Stimulated activated CD8-positive, alpha-beta memory T cell treated with anti-CD3 and anti-CD28 coated beads, Interleukin-15, amount 100 ng/mL, for 24 hours (primary cell): ENCODE measurements around the gene TUBGCP6.
"Not testable (repeated sequence)": the region's sequence is repeated elsewhere in the genome, so short reads cannot be mapped to it uniquely, and the experiment has no call there.

Experiments used
- DNase-seq: peaks from one replicate; pipeline ENCODE4 v3.0.0-alpha.2; 2020; ENCODE audit warnings: low read depth

The TUBGCP6 gene

DNA sequence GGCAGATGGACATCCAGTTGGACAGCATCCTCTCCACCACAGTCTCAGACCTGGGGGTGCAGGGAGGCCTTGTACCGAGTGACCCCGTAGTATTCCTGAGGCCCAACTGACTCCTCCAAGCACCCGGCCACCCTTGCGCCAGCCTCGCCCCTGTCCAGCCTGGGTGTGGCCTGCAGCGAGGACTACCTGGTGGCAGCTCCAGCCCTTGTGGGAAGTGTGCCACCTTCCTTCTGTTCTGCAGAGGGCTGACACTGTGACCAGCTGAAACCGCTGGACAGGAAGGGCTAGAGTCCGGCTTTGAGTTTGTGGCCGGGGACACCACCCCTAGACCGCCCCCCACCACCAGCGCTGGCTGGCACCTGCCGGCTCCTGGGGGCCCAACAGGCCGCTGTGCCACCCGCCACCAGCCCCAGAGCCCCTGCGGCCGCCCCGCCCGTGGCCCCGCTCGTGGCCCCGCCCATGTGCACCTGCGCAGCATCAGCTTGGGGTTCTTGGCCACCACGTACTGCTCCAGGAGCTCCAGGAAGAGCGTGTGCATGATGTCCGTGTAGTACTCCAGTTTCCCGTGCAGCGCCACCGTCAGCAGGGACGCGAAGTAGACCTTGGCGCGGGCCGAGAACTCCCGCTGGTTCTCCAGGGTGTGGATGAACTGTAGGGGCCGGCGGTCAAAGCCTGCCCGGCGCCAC, 35.3 kb upstream of the TUBGCP6 start:
- no peak for DNase-seq

DNA sequence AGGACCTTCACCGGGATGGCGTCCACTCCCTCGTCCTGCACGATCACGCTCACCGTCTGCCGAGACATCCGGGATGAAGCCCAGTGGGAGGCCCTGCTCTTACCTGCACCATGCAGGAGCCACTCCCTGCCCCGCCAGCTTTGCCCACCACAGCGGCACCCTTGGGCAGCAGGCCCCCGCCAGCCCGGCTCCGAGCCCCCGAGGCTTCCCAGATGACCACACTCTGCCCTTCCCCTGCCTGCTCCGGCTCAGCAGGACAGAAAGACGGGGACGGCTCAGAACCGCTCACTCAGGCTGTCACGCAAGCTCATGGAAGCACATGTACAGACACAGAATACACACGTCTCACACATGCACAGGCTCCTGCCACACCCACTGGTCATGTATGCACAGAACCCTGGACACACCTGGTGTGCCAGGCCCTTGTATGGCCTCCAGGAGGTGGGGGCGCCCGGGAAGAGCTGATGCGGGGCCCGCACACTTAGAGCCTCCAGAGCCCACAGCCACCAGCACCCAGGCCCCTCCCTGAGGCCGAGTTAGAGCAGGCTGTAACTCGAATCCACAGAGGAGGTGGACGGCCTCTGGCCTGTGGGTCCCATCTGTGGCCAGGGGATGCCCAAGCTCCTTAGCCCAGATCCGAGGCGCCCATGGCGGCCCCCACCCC, 34.3 kb upstream of the TUBGCP6 start:
- no peak for DNase-seq

DNA sequence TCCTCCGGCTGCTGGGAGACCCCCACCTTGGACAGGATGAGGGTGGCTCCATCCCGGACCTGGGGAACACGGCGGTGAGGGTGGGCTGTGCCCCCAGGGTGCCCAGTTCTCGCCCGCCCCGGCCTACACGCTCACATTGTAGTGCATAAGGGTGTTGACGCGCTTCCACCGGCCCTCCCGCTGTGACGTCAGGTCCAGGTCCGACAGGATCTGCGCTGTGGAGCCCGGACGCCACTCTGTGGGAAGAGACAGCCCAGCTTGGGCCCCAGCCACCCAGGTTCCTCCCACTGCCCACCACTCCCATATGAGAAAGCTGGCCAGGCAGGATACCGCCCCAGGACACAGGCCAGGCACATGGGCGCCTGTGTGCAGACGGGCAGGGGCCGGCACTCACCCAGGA, 33.6 kb upstream of the TUBGCP6 start:
- no peak for DNase-seq

DNA sequence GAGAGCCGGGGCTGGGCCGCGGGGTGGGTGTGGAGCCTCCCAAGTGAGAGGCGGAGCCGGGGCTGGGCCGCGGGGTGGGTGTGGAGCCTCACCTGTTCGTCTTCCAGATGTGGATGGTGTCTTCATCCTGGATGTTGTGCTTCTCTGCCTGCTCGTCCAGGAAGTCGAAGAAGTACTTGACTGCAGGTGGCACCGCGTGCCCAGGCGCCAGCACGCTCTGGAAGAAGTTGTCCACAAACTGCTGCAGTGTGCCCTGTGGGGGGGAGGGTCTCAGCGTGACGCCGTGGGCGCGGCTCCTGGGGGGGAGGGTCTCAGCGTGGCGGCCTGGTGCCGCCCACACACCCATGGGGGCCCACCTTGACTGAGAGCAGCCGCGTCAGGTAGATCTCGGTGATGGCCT, 32.9 kb upstream of the TUBGCP6 start:
- no peak for DNase-seq

DNA sequence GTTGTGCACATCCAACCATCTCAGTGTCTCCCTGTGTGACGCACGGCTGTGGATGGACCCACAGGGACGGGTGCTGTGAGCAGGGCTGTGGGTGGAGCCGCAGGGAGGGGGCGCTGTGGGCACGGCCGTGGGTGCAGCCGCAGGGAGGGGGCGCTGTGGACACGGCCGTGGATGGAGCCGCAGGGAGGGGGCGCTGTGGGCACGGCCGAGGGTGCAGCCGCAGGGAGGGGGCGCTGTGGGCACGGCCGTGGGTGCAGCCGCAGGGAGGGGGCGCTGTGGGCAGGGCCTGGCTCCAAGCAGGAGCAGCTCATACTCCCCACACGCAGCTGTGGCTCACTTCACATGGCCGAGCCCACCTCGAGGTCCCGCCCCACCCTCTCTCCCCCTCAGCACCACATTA, 31.3 kb upstream of the TUBGCP6 start:
- no peak for DNase-seq

DNA sequence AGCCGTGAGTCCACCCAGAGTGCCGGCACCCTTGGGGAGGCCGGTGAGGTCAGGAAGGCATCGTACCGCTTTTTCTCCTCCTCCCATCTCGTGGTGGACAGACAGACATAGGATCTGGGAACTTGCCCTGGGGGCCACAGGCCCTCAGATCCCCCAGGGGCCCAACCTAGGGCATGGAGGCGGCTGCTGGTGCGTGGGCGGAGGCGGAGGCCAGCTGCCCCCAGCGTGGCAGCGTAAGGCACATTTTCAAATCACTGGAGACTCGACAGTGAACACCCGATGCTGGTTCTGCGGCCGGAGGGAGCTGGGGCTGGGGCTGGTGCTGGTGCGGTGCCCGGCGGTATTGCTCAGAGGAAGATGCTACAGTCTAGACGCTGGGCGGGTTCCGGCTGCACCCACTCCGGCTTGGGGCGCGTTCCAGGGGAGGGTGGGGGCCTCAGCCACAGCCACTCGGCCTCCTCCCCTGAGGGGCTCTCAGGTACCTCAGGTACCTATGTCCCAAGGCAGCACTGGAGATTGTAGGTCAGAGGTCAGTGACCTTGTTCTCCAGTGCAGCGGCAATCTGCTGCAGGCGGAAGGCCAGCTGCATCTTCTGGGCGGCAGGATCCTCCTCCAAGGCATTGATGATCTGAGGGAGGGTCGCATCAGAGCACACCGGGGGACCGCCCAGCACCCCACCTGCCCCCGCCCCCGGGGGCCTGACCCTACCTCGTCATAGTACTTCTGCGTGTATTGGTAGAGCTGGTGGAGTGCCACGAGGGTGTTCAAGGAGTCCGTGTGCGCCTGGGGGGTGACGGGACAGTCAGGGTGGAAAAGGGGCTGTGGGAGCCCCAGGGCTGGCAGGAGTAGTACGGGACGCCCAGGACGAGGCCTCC, 30.6 kb upstream of the TUBGCP6 start:
- DNase-seq = no peak

DNA sequence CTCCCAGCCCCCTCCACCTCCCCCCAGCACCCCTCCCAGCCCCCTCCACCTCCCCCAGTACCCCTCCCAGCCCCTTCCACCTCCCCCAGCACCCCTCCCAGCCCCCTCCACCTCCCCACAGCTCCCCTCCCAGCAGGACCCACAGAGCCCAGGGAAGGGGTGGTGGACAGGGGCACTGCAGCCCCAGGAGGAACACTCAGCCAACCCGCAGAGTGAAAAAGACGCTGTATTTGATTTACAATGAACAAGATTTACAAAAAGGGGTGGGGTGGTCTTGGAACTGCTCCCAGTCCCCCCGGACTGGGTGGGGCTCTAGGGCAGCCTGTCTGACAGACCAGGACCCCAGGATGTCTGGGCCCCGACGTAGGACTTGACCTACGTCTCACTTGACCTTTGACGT, 29.9 kb upstream of the TUBGCP6 start:
- DNase-seq = no peak

DNA sequence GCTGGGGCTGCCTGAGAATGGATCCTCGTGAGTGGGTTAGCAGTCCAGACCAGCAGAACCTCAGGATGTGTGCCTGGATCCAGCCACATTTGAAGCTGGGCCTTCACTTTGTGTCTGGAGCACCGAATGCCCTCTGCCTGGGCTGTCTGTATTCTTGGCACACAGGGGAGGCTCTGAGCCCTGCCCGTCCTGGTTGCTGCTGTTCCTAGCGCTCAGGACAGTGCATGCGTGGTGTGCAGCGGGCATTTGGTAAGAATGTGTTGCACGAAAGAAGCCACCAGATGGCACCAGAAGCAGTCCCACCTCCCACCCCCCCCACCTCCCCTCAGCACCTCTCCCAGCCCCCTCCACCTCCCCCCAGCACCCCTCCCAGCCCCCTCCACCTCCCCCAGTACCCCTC, 29.5 kb upstream of the TUBGCP6 start:
- DNase-seq = no peak

DNA sequence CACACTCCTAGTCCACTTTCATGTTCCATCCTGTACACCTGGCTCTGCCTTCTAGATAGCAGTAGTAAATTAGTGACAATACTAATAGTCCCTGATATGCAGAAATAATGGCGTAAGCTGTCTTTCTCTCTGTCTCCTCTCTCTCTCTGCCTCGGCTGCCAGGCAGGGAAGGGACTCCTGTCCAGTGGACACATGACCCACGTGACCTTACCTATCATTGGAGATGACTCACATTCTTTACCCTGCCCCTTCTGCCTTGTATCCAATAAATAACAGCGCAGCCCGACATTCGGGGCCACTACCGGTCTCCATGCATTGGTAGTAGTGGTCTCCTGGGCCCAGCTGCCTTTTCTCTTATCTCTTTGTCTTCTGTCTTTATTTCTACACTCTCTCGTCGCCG, 29.0 kb upstream of the TUBGCP6 start:
- DNase-seq = not testable (repeated sequence)

DNA sequence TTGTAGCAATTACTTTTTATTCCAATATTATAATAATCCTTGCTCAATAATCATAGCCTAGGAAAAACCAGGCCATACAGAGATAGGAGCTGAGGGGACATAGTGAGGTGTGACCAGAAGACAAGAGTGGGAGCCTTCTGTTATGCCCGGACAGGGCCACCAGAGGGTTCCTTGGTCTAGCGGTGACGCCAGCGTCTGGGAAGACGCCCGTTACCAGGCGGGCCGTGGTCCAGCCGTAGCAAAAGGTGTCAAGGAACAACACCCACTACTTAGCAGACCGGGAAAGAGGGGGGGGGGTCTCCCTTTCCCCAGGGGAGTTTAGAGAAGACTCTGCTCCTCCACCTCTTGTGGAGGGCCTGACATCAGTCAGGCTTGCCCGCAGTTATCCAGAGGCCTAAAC, 28.5 kb upstream of the TUBGCP6 start:
- DNase-seq = not testable (repeated sequence)

DNA sequence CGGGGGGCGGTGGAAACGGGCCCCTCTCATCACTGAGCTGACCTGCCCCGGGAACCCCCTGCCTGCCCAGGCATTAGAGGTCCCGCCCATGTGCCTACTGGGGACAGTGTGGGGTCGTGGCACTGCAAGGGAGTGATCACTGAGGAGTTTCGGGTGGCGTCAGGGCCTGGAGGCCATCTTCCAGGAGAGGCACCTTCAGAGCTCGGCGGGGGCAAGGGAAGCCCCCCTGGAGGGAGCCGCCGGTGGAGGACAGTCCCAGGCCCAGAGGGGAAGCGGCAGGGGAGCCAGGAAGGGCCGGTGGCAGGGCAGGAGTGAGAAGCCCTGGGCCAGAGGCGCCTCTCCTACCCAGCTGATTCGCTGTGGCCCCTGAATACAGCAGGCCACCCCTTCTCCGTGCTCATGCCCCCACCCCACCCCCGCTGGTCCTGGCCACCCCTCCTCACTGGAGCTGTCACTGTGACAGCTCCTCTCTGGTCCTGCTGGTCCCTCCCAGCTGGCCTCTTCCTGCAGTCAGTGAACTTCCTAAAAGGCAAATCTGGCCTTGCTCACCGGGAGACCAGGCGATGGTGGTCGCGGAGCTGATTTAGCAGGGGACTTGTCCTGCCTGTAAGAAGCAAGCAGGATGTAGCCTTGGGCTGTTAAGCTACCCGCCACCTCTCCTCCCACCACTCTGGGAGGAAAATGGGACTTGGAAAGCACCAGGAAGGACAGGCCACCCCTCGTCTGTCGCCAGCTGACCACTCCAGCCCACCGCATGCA, 27.4 kb upstream of the TUBGCP6 start:
- no peak for DNase-seq

DNA sequence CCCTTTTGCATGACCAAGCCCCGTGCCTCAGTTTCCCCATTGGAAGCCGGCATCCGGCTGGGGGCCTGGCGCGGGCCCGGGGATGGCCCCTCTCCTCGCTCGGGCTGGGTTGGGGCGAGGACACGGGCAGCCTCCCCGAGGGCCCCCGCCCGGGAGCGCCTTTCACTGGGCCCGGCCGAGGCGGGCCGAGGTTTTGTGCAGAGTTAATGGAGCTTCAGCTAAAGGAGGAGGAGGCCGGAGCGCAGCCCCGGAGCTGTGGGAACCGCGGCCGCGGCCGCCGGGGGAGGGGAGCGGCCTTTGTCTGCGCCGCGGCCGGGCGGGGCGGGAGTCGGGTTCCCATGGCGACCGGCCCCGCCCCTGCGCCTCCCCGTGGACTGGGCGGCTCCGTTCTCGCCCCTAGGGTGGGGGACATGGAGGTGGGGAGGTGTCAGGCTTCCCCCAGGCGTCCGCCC, 26.7 kb upstream of the TUBGCP6 start:
- no peak for DNase-seq

DNA sequence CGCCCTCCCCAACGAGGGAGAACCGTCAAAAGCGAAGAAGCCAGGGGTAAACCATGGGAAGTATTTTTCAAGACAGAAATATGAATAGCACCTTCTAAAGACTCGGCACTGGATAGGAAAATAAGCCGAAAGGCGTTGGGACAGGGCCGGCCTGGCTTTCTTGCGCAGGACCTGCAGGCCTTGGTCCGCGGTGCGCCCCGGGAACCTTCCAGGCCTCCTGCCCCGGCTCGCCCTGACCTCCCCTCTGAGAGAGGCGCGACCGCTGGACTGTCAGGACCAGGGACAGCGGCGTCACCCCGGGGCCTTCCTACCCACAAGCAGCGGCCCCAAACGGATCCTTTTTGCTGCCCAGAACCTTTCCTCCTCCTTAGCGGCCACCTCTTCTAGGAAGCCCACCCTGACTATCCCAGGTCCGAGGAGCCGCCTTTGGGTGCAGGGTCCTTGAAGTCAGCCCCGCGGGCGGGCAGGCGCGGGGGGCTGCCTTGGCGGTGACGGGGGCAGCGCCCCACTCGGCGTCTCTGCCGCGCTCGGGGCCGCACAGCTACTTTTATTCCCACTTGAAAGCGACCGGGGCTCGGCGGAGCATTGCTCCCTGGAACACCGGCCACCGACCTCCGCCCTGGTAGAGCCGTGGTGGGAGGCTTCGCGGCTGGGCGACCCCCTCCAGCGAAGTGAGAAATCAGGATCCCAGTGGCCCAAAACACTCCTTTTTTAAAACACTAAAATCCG, 26.0 kb upstream of the TUBGCP6 start:
- DNase-seq = no peak

DNA sequence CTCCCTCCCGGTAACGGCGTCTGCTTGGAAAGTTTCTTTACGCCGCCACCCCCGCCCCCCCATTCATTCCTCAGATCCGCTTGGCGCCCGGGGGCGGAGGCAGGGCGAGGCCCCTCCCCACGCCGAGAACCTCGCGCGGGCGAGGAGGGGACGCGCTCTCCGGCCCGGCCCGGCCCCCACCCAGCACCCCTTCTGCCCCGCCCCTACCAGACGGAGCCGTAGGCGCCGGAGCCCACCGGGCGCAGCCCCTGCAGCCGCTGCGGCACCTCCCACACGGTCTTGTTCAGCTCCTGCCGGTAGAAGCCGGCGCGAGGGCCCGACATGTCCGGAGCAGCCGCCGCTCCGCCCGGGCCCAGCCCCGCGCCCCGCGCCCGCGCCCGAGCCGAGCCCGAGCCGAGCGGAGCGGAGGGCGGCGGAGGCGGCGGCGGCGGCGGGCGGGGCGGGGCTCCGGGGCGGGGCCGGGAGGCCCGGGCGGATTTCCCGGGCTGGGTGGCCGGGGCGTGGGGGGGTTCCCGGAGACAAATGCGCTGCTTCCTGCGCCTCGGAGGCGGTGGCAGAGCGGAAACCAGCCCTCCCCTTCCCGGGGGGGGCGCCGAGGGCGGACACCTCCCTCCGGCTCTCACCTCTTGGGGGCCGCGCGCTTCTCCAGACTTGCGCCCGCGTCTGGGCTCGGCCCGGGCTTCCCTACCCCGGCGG, 25.3 kb upstream of the TUBGCP6 start, which contains the start of gene MAPK11:
TSS of gene MAPK11 (minus strand) at position 411 of the 696 bp plus-strand sequence. CDS start at position 323, 88 bp downstream.
- DNase-seq = no peak

DNA sequence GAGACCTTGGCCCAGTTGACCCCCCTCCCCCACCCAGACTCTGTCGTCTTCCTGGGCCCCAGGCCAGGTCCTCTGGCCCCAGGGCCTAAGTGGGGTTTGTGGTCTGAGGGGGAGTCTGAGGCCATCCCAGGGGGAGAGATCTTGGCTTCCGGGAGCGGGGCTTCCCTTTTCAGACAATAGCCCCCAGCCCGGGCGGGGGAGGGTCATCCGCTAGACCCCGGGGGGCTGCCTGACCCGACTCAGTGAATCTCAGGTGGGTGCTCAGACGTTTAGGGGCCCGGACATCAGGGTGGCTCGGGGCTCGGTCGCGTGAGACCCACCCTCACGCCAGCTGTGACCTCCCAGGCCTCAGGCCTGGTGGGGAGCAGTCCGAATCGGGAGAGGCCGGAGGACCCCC, 24.7 kb upstream of the TUBGCP6 start:
- DNase-seq = no peak

DNA sequence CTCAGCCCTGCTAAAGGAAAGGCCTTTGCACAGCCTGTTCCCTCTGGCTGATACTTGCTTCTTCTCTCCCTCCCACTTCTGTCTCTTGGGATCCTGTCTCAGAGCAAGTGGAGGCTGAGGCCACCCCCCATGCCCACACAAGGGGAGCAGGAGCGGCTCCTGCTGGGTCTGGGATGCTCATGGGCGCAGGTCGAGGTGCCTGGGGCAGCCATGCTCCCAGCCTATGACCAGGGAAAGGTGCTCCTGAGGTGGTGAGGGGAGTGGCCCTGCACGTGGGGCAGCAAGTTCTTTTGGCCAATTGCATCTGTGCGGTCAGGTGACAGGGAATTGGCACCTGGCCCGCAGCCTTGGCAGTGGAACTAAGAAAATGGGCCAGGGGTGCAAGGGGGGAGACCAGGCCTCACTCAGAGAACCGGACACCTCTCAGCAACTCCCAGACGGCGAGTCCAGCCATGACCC, 23.9 kb upstream of the TUBGCP6 start:
- DNase-seq = no peak

DNA sequence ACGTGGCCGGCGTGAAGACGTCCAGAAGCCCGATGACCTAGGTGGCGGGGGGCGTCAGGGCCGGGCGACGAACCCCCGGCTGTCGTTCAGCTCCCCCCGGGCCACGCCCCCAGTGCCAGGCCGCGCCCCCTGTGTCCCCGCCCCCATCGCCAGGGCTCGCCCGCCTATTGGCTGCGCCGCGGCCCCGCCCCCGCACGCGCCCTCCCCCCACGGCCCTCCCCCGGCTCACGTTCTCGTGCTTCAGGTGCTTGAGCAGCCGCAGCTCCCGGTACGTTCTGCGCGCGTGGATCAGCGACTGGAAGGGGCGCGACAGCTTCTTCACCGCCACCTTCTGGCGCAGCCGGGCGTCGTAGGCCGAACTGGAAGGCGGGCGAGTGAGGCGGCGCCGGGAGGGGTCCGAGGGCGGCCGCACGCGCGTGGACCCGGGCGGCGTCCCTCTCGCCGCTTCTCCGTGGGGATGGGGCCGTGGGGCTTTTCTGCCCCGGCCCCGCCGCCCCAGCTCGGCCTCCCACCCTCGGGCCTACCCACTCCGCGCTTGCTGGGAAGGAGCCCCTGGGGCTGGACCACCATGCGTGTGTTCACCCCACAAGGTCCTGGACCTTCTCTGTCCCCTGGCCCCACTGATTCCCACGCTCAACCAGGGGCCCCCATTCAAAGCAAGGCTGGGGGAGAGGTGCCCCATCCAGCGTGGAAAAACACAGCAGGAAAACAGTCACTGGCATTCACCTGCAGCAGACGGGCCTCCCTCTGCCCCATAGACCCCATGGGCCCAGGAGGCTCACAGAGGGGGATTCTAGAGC, 23.0 kb upstream of the TUBGCP6 start:
- no peak for DNase-seq

DNA sequence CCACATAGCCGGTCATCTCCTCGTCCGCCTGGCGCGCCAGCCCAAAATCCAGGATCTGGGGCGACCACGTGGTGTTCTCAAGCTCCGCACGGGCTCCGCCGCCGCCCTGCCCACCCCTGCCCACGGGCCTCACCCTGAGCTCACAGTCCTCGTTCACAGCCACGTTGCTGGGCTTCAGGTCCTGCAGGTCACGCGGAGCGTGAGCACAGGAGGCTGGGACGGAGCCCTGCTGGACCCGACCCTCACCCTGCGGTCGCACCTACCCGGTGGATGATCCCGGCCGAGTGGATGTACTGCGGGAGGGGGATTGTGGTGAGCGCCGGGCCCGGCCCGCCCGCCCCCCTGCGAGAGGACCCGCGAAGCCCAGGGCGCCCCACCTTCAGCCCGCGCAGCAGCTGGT, 22.2 kb upstream of the TUBGCP6 start:
- no peak for DNase-seq

DNA sequence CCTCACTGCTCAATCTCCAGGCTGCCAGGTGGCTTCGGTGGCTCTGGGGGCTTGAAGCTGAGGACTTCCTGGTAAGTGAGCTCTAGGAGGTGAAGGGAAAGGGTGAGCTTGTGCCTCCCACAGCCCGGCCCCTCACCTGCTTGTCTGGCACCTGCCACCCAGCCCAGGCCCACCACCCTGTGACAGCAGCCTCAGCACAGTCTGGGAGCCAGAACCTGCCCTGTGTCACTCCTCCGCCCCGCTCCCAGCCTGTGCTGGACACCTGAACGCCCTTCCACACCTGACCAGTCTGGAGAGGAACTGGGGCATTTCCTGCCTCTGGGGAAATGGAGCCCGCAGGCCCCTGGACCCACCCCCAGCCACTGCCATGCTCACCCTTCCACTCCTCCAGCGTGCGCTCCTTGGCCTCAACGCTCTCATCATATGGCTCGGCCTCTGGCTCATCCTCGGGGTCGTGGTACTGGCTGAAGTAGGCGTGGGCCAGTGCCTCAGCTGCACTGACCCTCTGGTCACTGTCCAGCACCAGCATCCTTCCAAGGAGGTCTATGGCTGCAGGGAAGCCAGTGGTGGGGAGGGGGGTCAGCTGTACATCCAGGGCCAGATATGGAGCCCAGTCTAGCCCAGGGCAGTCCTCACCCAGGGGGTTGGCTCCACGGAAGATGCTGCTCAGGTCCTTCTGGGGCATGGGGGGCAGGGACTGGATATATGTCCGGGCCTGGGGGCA, 20.3 kb upstream of the TUBGCP6 start:
- no peak for DNase-seq
